Epithelial cell of esophagus (primary cell): ENCODE measurements around the gene REPIN1.
A peak's percentile ranks its signal among the peaks of the same experiment; 100 is the strongest.
"Not testable (repeated sequence)": the region's sequence is repeated elsewhere in the genome, so short reads cannot be mapped to it uniquely, and the experiment has no call there.

Experiments
- DNase-seq: peaks from one replicate; pipeline ENCODE4 v3.0.0; 2010; ENCODE audit warnings: low read depth
- H3K4me3 ChIP-seq: 2 replicates; pipeline ENCODE4 v1.5.1; 2011; ENCODE audit warnings: mild to moderate bottlenecking, low read length, control low read depth
- CTCF ChIP-seq: IDR thresholded peaks from 2 replicates; pipeline ENCODE4 v1.5.1; 2011; ENCODE audit warnings: low read depth, mild to moderate bottlenecking, low read length, control low read depth, inconsistent platforms; ENCODE audit not compliant: insufficient read depth; ENCODE audit errors: missing control alignments

REPIN1 gene

GRCh38 chr7:150382844-150383225 is 14.2 kb downstream of the REPIN1 start:
- TF ChIP-seq CTCF, result no peak
- no peak overlapping the region for H3K4me3 ChIP-seq
- DNase-seq, result no peak

- DNase-seq, result no peak
- H3K4me3 ChIP-seq, result no peak overlapping the region
- no peak for TF ChIP-seq CTCF
These were observed 15.2 kb downstream of the REPIN1 start for GRCh38 chr7:150383710-150384397.

- no peak overlapping the region for H3K4me3 ChIP-seq
- no peak for DNase-seq
- no peak for TF ChIP-seq CTCF
These were observed 16.0 kb downstream of the REPIN1 start for GRCh38 chr7:150384406-150385301.

GRCh38 chr7:150385302-150385723 is 16.7 kb downstream of the REPIN1 start:
- TF ChIP-seq CTCF, result no peak
- DNase-seq, result no peak
- no peak overlapping the region for H3K4me3 ChIP-seq

- not testable (repeated sequence) for DNase-seq, H3K4me3 ChIP-seq
These were observed 17.3 kb downstream of the REPIN1 start for GRCh38 chr7:150385884-150386283.

- no peak for DNase-seq
- TF ChIP-seq CTCF, result no peak
- H3K4me3 ChIP-seq, result no peak overlapping the region
These were observed 19.7 kb downstream of the REPIN1 start for GRCh38 chr7:150388306-150388705.

- DNase-seq, result peak; percentile 16
- H3K4me3 ChIP-seq, result no peak overlapping the region
- TF ChIP-seq CTCF, result peak; percentile 46
These were observed 20.3 kb downstream of the REPIN1 start for GRCh38 chr7:150388709-150389531.
